Keratinocyte (primary cell): ENCODE measurements around the gene PKNOX2.

Experiments used
- CTCF ChIP-seq, 3 experiments: IDR thresholded peaks in 1 of 3; conservative IDR thresholded peaks in 1 of 3; optimal IDR thresholded peaks in 1 of 3; 2 replicates in 2 of 3; 3 replicates in 1 of 3; pipeline versions ENCODE3 to v1.5.1; 2011; ENCODE audit warnings: low read length in 3 of 3, mild to moderate bottlenecking in 3 of 3, moderate library complexity in 2 of 3, control low read depth in 1 of 3, inconsistent platforms in 1 of 3; ENCODE audit not compliant: insufficient read depth in 2 of 3; ENCODE audit errors: extremely low read depth in 1 of 3
- EZH2 ChIP-seq: IDR thresholded peaks from one replicate; pipeline ENCODE4 v1.6.1; 2012; ENCODE audit warnings: inconsistent platforms, mild to moderate bottlenecking, low read length, moderate library complexity

GRCh38 chr11:125253289-125253688 lies 88.7 kb downstream of the PKNOX2 start:
- TF ChIP-seq CTCF (optimal IDR thresholded peaks at IDR 0.05 in 1 of 3, IDR thresholded peaks at IDR 0.05 in 1 of 3, conservative IDR thresholded peaks at IDR 0.05 in 1 of 3; ENCODE audit: extremely low read depth in 1 of 3, insufficient read depth in 2 of 3, low read length in 3 of 3) (no peak), EZH2 (no peak)
